ENCODE data around the gene NUP43.

The NUP43 gene

DNA sequence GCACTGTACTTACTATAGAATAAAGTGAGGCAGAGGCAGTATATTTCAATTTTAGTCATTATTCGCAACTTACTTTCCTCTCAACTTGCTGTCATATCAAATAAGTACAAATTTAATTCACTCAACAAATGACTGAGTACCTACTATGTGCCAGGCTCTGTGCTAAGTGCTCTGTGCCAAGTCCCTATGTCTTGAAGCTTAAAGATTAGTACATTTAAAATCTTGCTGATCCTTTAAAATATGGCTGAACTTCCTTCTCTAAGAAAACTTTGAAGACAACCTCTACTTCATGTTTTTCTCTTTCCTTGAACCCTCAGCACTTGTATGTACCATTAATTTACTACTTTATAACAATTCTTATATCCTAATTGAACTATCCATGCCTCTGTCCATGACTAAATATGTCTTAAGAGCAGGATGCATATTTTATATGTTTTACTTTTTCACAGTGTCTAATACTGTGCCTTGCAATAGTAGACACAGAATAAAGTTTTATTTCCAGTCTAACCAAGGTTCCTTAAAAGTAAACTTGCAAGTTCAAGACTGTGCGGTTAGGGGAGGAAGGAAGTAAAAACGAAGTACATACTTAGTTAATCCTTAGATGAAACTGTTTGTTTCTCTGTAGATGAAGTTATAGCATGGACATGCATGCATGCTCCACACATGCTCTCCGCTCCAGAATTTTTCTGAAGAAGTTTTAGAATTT lies 18.4 kb downstream of the NUP43 start:
- H3K27ac ChIP-seq (ENCODE audit: low read depth, low read length), result no peak overlapping the region
- H3K4me2 ChIP-seq (ENCODE audit: low read depth, low read length, poor library complexity, severe bottlenecking), result no peak overlapping the region
- H3K9me2 ChIP-seq (replicated peaks; ENCODE audit: insufficient read depth, low read length), result no peaks in the 10 kb centered on the region
- no peak overlapping the region for H3K9ac ChIP-seq (ENCODE audit: low read length)
- H3K36me3 ChIP-seq (ENCODE audit: low read length), result peaks cover 23% of the 10 kb centered on the region; the same call in 1 of the 2 replicates
- H3K9me3 ChIP-seq (ENCODE audit: insufficient read depth, low read length), result no peaks in the 10 kb centered on the region
- H4K20me1 ChIP-seq (ENCODE audit: low read depth, low read length), result no peaks in the 10 kb centered on the region
- H2AFZ ChIP-seq (ENCODE audit: low read depth, low read length, severe bottlenecking), result no peak overlapping the region
- H3K4me3 ChIP-seq (ENCODE audit: insufficient read depth, low read length, poor library complexity, severe bottlenecking), result no peak overlapping the region
- peaks cover 16% of the 10 kb centered on the region for H3F3A ChIP-seq (ENCODE audit: insufficient read depth)
- TF ChIP-seq, protein P1, sequence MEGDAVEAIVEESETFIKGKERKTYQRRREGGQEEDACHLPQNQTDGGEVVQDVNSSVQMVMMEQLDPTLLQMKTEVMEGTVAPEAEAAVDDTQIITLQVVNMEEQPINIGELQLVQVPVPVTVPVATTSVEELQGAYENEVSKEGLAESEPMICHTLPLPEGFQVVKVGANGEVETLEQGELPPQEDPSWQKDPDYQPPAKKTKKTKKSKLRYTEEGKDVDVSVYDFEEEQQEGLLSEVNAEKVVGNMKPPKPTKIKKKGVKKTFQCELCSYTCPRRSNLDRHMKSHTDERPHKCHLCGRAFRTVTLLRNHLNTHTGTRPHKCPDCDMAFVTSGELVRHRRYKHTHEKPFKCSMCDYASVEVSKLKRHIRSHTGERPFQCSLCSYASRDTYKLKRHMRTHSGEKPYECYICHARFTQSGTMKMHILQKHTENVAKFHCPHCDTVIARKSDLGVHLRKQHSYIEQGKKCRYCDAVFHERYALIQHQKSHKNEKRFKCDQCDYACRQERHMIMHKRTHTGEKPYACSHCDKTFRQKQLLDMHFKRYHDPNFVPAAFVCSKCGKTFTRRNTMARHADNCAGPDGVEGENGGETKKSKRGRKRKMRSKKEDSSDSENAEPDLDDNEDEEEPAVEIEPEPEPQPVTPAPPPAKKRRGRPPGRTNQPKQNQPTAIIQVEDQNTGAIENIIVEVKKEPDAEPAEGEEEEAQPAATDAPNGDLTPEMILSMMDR (IDR thresholded peaks at IDR 0.05; ENCODE audit: insufficient read depth, low read length, poor library complexity, severe bottlenecking), result no peak
- no peak for TF ChIP-seq EZH2phosphoT487 (conservative IDR thresholded peaks at IDR 0.05; ENCODE audit: low read length)
- no peaks in the 10 kb centered on the region for H3K79me2 ChIP-seq (ENCODE audit: insufficient read depth, low read length)
- H3K27me3 ChIP-seq (ENCODE audit: low read length), result no peaks in the 10 kb centered on the region

- Histone ChIP-seq H3F3A (ENCODE audit: insufficient read depth) (peaks cover 16% of the 10 kb centered on the region), H4K20me1 (ENCODE audit: low read depth, low read length) (no peaks in the 10 kb centered on the region), H3K79me2 (ENCODE audit: insufficient read depth, low read length) (no peaks in the 10 kb centered on the region), H3K27me3 (ENCODE audit: low read length) (no peaks in the 10 kb centered on the region), H3K27ac (ENCODE audit: low read depth, low read length) (no peak overlapping the region), H2AFZ (ENCODE audit: low read depth, low read length, severe bottlenecking) (no peak overlapping the region), H3K9me3 (ENCODE audit: insufficient read depth, low read length) (no peaks in the 10 kb centered on the region), H3K4me3 (ENCODE audit: insufficient read depth, low read length, poor library complexity, severe bottlenecking) (no peak overlapping the region), H3K9me2 (replicated peaks; ENCODE audit: insufficient read depth, low read length) (no peaks in the 10 kb centered on the region), H3K4me2 (ENCODE audit: low read depth, low read length, poor library complexity, severe bottlenecking) (no peak overlapping the region), H3K9ac (ENCODE audit: low read length) (no peak overlapping the region), H3K36me3 (ENCODE audit: low read length) (peaks cover 22% of the 10 kb centered on the region; the same call in 1 of the 2 replicates)
- TF ChIP-seq, protein P1 (IDR thresholded peaks at IDR 0.05; ENCODE audit: insufficient read depth, low read length, poor library complexity, severe bottlenecking), result no peak
- TF ChIP-seq EZH2phosphoT487 (conservative IDR thresholded peaks at IDR 0.05; ENCODE audit: low read length), result no peak
Measured at GRCh38 chr6:149725785-149726184, 20.5 kb downstream of the NUP43 start.

DNA sequence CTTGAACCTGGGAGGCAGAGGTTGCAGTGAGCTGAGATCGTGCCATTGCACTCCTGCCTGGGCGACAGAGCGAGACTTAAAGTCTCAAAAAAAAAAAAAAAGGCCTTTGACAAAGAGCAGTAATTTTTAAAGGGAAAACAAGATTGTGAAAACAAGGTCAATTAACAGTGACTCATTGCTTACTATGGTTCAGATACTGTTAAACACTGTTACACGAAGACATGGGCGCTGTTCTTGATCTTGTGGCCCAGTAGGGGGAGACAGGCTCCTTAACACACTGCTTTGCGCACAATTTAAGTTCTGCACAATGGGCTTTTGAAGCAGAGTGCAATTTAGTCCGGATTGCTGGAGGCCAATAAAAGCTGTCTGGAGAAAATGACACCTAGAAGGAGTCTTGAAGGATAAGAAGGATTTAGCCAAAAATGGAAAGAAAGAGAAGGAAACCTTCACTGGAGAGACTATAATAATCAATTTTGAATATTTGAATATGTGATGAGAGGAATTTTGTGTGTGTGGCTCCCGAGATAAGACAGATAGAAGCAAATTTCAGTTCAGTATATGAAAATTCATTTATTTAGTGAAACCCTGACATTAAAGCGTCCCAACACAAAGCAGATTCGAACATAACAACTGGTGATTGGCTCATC lies 22.4 kb downstream of the NUP43 start:
- H3K4me3 ChIP-seq (ENCODE audit: insufficient read depth, low read length, poor library complexity, severe bottlenecking), result no peak overlapping the region
- TF ChIP-seq EZH2phosphoT487 (conservative IDR thresholded peaks at IDR 0.05; ENCODE audit: low read length), result no peak
- TF ChIP-seq, protein P1 (IDR thresholded peaks at IDR 0.05; ENCODE audit: insufficient read depth, low read length, poor library complexity, severe bottlenecking), result peak; percentile 69
- no peak overlapping the region for H3K27ac ChIP-seq (ENCODE audit: low read depth, low read length)
- no peaks in the 10 kb centered on the region for H3K9me2 ChIP-seq (replicated peaks; ENCODE audit: insufficient read depth, low read length)
- no peaks in the 10 kb centered on the region for H3K9me3 ChIP-seq (ENCODE audit: insufficient read depth, low read length)
- H3K36me3 ChIP-seq (ENCODE audit: low read length), result peaks cover 14% of the 10 kb centered on the region; the same call in 1 of the 2 replicates
- H3K27me3 ChIP-seq (ENCODE audit: low read length), result no peaks in the 10 kb centered on the region
- no peak overlapping the region for H2AFZ ChIP-seq (ENCODE audit: low read depth, low read length, severe bottlenecking)
- H3F3A ChIP-seq (ENCODE audit: insufficient read depth), result peaks cover 16% of the 10 kb centered on the region
- no peaks in the 10 kb centered on the region for H3K79me2 ChIP-seq (ENCODE audit: insufficient read depth, low read length)
- no peak overlapping the region for H3K9ac ChIP-seq (ENCODE audit: low read length)
- no peak overlapping the region for H3K4me2 ChIP-seq (ENCODE audit: low read depth, low read length, poor library complexity, severe bottlenecking)
- H4K20me1 ChIP-seq (ENCODE audit: low read depth, low read length), result no peaks in the 10 kb centered on the region

Data from SU-DHL-6 (cell line).